Stimulated activated naive CD8-positive, alpha-beta T cell treated with anti-CD3 and anti-CD28 coated beads, Interleukin-15, amount 100 ng/mL, for 72 hours (primary cell): ENCODE results near the gene TBCD.

Source experiments
- ATAC-seq: fragments of 150-1000 bp; cut with Tn5 transposase; 2 replicates; pipeline ENCODE4 v1.10.0; 2021; ENCODE audit warnings: mild to moderate bottlenecking, moderate library complexity
- DNase-seq, 2 donors: peaks; one replicate each; pipeline ENCODE4 v3.0.0; 2021 to 2022
- H3K27ac Mint-ChIP-seq, 2 donors: one replicate each; pipeline ENCODE4 v1.8.0; 2022; ENCODE audit warnings: mild to moderate bottlenecking in 2 of 2, mixed read lengths in 2 of 2, moderate library complexity in 2 of 2
- H3K27me3 Mint-ChIP-seq: one replicate; pipeline ENCODE4 v1.8.0; 2022; ENCODE audit warnings: mixed read lengths
- H3K4me1 Mint-ChIP-seq: one replicate; pipeline ENCODE4 v1.8.0; 2022; ENCODE audit warnings: mild to moderate bottlenecking, mixed read lengths
- H3K4me3 Mint-ChIP-seq, 2 donors: one replicate each; pipeline ENCODE4 v1.8.0; 2022; ENCODE audit warnings: mild to moderate bottlenecking in 2 of 2, mixed read lengths in 2 of 2, moderate library complexity in 1 of 2
- H3K9me3 Mint-ChIP-seq, 2 donors: one replicate each; pipeline ENCODE4 v1.8.0; 2022; ENCODE audit warnings: mixed read lengths in 2 of 2

The TBCD gene

GRCh38 chr17:82849076-82849945, 97.4 kb downstream of the TBCD start:
- no peak for DNase-seq
- no peaks in the 10 kb centered on the region for H3K27me3 Mint-ChIP-seq
- H3K9me3 Mint-ChIP-seq, result no peaks in the 10 kb centered on the region
- peak overlapping the region in 1 of 2 donors; percentile 57 for H3K27ac Mint-ChIP-seq
- H3K4me3 Mint-ChIP-seq, result no peak overlapping the region
- no peak for ATAC-seq
- peaks cover 16% of the 10 kb centered on the region for H3K4me1 Mint-ChIP-seq

DNA sequence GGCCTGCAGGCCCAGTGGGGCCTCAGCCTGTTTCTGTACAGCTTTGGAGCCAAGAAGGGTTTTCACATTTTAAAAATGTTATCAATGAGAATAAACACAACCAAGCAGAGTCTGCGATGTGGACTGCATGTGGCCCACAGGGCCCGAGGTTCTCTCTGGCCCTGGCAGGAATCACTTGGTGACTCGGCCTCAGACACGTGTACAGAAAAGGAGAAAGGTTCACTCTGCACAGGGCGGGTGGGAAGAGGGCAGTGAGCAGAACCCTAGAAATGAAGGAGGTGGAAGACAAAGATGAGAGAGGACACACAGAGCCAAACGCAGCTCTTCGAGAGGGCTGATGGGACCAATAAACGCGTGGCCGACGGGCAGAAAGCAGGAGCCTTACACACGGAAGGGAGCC, 99.5 kb downstream of the TBCD start:
- H3K27me3 Mint-ChIP-seq, result no peaks in the 10 kb centered on the region

DNA sequence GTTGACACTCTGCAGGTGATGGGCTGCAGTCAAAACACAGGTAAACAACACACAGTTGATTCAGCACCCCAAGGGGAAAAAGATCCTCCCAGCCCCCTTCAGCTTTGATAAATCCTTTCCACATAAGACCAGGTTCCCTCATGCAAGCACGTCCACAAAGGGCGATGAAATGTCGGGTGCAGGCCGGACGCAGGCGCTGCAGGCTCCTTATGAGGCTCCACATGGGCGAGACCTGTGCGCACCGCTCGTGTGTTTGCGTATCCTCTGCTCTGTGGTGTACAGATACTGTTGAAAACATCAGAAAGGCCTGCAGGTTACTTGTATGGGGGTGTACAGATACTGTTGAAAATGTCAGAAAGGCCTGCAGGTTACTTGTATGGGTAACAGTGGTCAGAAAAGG, 102.4 kb downstream of the TBCD start:
- H3K4me3 Mint-ChIP-seq, result no peak overlapping the region
- H3K27ac Mint-ChIP-seq, result peak overlapping the region; percentile 4 to 22

More for the DNA sequence above, 99.5 kb downstream of the TBCD start:
- no peaks in the 10 kb centered on the region for H3K9me3 Mint-ChIP-seq
- no peak for DNase-seq
- H3K4me1 Mint-ChIP-seq, result peaks cover 7% of the 10 kb centered on the region
- no peak overlapping the region for H3K4me3 Mint-ChIP-seq
- H3K27ac Mint-ChIP-seq, result no peak overlapping the region
- no peak for ATAC-seq

GRCh38 chr17:82856361-82856760, 104.5 kb downstream of the TBCD start:
- H3K4me3 Mint-ChIP-seq, result no peak overlapping the region
- no peak overlapping the region for H3K27ac Mint-ChIP-seq
- peaks cover 34% of the 10 kb centered on the region for H3K4me1 Mint-ChIP-seq
- no peak for DNase-seq
- no peaks in the 10 kb centered on the region for H3K27me3 Mint-ChIP-seq
- ATAC-seq, result no peak
- no peaks in the 10 kb centered on the region for H3K9me3 Mint-ChIP-seq

More for the DNA sequence above, 102.4 kb downstream of the TBCD start:
- DNase-seq (no peak), ATAC-seq (no peak)
- Mint-ChIP-seq H3K9me3 (no peaks in the 10 kb centered on the region), H3K4me1 (peaks cover 17% of the 10 kb centered on the region), H3K27me3 (no peaks in the 10 kb centered on the region)

DNA sequence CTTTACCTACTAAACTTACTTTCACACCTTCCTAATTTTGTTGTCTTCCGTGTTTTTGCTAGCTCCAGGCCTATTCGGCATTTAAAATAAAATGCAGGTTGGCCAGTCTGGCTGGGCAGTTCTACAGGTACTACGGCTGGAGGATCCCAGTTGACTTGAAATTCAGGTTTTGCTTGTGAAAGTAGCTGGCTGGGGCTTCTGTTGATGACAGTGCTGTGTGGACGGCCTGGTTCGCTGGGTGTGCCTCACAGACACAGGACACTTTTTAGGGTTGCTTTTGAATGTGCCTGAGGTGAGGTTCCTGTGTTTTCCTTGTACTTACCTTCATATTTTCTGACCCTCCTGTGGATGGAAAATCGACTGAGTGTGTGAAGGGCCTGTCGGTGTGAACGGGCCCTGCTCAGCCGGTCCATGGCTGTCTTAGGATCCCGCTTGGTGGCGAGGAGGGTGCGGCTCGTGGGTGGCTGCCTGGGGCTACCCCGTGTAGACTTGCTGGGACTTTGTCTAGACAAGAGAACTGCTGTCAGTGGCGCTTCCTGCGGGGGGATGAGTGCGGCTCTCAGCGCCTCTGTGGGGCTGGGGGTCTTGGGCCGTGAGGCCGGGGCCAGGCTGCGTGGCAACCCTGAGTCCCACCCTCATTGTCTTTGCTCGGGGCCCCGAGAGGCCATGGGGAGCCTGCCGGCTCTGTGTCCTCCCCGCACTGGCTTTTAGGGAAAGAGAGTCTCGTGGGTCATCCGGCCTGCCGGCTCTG, 106.7 kb downstream of the TBCD start:
- Mint-ChIP-seq H3K27ac (peak overlapping the region; percentile 96 to 97), H3K4me1 (peaks cover 55% of the 10 kb centered on the region), H3K4me3 (peak overlapping the region; percentile 77 to 93), H3K27me3 (no peaks in the 10 kb centered on the region), H3K9me3 (no peaks in the 10 kb centered on the region)
- DNase-seq, result peak in 1 of 2 donors; percentile 8
- ATAC-seq, result no peak

DNA sequence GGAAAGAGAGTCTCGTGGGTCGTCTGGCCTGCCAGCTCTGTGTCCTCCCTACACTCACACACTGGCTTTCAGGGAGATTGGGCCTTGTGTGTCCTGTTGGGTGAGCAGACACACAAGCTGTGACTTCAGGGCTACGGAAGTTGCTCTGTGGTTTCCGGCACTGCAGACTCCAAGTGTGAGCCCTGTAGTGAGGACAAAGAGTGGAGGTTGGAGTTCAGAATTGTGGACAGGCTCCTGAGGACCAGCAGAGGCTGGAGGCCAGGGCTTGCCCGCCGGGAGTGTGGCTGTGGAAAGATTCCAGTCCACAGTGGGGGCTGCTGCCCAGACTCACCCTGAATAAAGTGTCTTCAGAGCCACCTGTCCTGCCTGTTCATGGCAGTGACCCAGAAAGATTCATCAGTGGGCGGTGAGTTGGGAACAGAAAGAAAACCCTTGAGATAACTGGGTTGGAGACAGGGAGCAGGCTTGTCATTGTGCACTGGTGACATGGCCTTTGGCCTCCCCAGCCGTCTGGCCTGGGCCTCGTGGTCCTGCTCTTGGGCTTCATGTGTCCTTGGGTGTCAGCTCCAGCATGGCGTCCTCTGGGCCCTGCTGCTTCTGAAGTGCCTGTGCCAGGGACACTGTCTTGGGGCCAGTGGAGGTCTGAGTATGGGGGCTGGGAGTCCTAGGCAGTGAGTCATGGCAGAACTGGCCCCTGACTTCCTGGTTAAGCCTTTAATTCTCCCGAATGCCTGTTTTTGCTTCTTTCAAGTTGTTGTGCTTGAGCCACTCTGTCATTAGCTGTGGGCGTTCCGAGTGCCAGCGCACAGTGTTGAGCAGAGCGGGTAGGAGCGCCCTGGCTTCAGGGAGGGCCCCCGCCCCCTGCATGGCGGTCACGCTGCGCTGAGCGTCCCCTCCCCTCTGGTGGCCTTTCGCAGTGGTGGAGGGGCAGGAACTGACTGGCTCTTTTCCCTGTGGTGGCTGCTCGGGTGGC, 107.9 kb downstream of the TBCD start:
- Mint-ChIP-seq H3K4me1 (peaks cover 66% of the 10 kb centered on the region), H3K4me3 (peak overlapping the region; percentile 77 to 93), H3K27me3 (no peaks in the 10 kb centered on the region), H3K27ac (peak overlapping the region; percentile 96 to 97), H3K9me3 (no peaks in the 10 kb centered on the region)
- ATAC-seq, result peak; percentile 48
- peak; percentile 49 to 62 for DNase-seq

GRCh38 chr17:82860606-82861392, 108.9 kb downstream of the TBCD start:
- no peaks in the 10 kb centered on the region for H3K9me3 Mint-ChIP-seq
- H3K4me1 Mint-ChIP-seq, result peaks cover 77% of the 10 kb centered on the region

DNA sequence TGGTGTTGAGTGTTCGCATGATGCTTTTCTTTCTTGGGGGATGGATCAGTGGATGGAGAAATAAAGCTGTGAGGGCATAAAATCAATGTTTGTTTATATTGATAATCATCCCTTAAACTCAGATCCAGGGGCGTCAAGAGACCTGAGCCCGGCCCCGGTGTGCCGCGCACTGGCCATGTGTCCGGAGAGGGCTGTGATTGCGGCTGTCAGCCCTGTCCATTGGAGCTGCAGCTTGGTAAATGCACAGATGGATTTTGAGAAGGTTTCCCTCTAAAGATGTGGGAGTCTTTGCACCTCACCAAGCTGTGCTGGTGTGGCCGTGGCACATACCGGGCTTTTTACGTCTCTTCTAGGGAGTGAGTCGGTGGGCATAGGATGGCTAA, 109.5 kb downstream of the TBCD start:
- Mint-ChIP-seq H3K4me1 (peaks cover 83% of the 10 kb centered on the region), H3K4me3 (peak overlapping the region; percentile 5 to 10), H3K27me3 (no peaks in the 10 kb centered on the region), H3K27ac (no peak overlapping the region), H3K9me3 (no peaks in the 10 kb centered on the region)
- no peak for ATAC-seq
- DNase-seq, result no peak

More at GRCh38 chr17:82860606-82861392, 108.9 kb downstream of the TBCD start:
- H3K27ac Mint-ChIP-seq, result peak overlapping the region; percentile 96 to 97
- no peaks in the 10 kb centered on the region for H3K27me3 Mint-ChIP-seq
- no peak for ATAC-seq
- DNase-seq, result no peak
- peak overlapping the region; percentile 77 to 93 for H3K4me3 Mint-ChIP-seq

DNA sequence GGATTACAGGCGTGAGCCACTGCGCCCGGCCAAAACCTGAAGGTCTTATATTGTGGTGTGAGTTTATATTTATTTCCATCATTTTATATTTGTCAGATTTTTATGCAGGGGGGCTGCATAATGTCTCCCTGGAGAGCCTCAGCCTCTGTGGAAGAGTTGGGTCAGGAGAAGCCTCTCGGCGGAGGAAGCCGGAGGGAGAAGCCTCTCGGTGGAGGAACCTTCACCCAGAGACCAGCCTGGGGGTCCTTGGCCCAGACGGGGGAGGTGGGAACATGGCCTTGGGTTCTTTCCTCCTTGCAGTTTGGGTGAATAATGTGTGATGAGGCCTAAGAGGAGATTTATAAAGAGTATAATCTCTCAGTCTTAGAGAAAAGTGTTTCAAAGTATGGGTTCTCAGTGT, 110.3 kb downstream of the TBCD start:
- DNase-seq (no peak), ATAC-seq (no peak)
- Mint-ChIP-seq H3K27ac (peak overlapping the region in 1 of 2 donors; percentile 27), H3K4me1 (peaks cover 89% of the 10 kb centered on the region), H3K27me3 (no peaks in the 10 kb centered on the region), H3K4me3 (no peak overlapping the region), H3K9me3 (no peaks in the 10 kb centered on the region)

DNA sequence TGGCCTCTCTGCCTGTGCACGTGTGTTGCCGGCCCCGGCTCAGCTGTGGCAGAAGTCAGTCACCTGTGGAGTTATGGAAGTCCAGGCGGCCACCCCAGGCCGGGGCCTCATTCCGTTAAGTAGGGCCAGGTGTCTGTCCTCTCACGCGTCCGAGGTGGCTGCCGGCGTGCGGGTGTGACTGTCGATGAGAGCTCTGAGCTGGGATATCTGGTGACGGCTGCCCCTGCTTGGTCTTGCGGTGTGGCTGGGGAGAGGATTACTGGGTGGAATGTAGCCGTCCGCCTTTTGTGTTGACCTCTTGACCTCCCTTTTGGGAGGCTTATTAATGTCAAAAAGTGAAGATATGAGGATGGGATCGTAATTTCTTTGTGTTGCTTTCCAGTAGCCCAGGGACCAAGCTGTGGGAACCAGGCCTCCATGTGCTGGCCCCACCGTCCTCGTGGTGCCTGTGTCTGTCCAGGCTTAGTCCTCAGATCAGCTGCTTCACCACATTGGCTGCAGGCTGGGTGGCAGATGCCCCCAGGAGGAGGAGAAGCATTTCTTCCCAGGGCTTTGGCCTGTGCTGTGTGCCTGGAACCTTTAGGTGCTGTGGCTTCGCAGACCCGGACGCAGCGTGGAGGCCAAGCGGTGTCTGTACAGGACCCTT, 111.0 kb downstream of the TBCD start:
- H3K9me3 Mint-ChIP-seq, result no peaks in the 10 kb centered on the region
- H3K4me3 Mint-ChIP-seq, result peak overlapping the region; percentile 2 to 15
- peaks cover 96% of the 10 kb centered on the region for H3K4me1 Mint-ChIP-seq
- H3K27me3 Mint-ChIP-seq, result no peaks in the 10 kb centered on the region
- ATAC-seq, result no peak
- H3K27ac Mint-ChIP-seq, result peak overlapping the region in 1 of 2 donors; percentile 55
- no peak for DNase-seq

GRCh38 chr17:82863383-82863940, 111.6 kb downstream of the TBCD start:
- Mint-ChIP-seq H3K27me3 (no peaks in the 10 kb centered on the region), H3K4me1 (peaks cover 93% of the 10 kb centered on the region), H3K9me3 (no peaks in the 10 kb centered on the region), H3K27ac (no peak overlapping the region), H3K4me3 (peak overlapping the region; percentile 73 to 96)
- DNase-seq (no peak), ATAC-seq (no peak)

DNA sequence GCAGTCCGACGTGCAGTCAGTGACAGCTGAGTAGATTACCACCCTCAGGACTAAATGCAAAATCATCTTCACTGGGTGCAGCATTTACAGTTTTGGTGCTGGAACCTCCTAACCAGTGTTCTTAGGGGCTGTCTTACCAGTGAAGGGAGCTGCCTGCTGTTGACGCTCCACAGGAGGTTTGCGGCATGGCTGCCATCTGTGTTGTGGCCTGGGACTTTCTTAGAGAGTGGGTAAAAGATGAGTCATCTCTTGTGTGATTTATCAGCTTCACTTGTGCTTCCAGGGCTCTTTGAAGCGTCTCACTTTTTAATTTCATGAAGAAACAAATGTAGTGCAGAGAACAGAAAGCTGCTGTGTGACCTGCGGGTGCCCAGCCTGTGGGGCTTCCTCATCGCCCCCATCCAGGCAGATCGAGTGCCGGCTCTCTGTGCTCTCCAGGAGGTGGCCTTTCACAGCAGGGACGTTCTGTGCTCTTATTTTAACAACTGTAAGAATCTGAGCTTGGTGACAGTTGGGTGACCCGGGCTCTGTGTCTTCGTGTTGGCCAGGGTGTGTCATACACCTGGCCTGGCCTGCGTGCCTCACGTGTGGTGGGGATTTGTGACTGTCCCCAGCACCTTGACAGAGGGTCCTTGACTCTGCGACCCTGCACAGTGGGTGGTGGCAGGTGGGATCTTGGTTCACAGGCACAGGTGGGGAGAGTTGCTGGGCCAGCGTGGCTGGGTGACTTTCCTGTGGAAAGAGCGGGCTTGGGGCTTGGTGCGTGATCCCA, 112.3 kb downstream of the TBCD start:
- H3K4me3 Mint-ChIP-seq, result peak overlapping the region; percentile 73 to 96
- H3K27ac Mint-ChIP-seq, result peak overlapping the region; percentile 77 to 94
- ATAC-seq, result peak; percentile 95
- H3K4me1 Mint-ChIP-seq, result peaks cover 86% of the 10 kb centered on the region
- no peaks in the 10 kb centered on the region for H3K9me3 Mint-ChIP-seq
- H3K27me3 Mint-ChIP-seq, result no peaks in the 10 kb centered on the region
- DNase-seq, result peak; percentile 81 to 92

DNA sequence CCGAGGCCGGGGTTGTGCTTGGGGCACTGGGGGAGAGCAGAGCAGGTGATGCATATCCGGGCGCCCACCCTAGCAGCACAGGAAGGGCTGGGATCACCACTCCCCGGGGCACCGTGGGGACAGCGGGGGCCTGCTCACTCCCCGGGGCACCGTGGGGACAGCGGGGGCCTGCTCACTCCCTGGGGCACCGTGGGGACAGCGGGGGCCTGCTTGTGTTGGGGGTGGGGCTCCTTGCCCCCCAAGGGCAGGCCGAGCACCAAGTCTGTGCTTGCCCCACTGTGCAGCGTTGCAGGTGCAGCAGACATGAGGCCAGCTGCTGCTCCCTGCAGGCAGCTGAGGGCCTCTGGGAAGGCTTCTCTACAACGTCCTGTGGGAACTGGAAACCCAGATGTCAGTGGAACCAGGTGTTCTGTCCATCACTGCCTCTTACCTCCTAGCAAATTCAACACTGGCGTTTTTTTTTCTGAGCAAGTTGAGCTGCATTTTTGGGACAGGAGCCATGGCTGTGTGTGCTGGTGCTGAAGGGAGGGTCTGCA, 112.9 kb downstream of the TBCD start:
- peak overlapping the region; percentile 73 to 96 for H3K4me3 Mint-ChIP-seq
- H3K27ac Mint-ChIP-seq, result peak overlapping the region; percentile 77 to 94
- no peaks in the 10 kb centered on the region for H3K9me3 Mint-ChIP-seq
- H3K4me1 Mint-ChIP-seq, result peaks cover 81% of the 10 kb centered on the region
- ATAC-seq, result no peak
- no peak for DNase-seq
- no peaks in the 10 kb centered on the region for H3K27me3 Mint-ChIP-seq
